ENCODE results near the gene THBS3. TPM values are rescaled to one million over a fixed set of nuclear protein-coding genes. Genes with fewer than 3 reads are reported as not detected.

Gene THBS3
- total RNA-seq, 2 experiments from 2014 or later, result 25.5 to 26.1 TPM

- Mint-ChIP-seq H3K4me1 (ENCODE audit: low read depth) (peaks cover 6% of the 10 kb centered on the region), H3K4me3 (no peak overlapping the region), H3K27ac (no peak overlapping the region), H3K9me3 (no peaks in the 10 kb centered on the region), H3K36me3 (ENCODE audit: low read depth) (peaks cover 8% of the 10 kb centered on the region), H3K27me3 (no peaks in the 10 kb centered on the region)
- no peak for ATAC-seq (ENCODE audit: poor library complexity)
- Histone ChIP-seq H3K4me1 (ENCODE audit: insufficient read depth, low read length) (no peaks in the 10 kb centered on the region), H3K27ac (ENCODE audit: low read depth in 1 of 2, low read length in 2 of 2) (no peak overlapping the region), H3K36me3 (ENCODE audit: insufficient read depth, low read length) (peaks cover 17% of the 10 kb centered on the region), H3K4me3 (ENCODE audit: low read length) (no peak overlapping the region), H3K27me3 (ENCODE audit: control insufficient read depth in 1 of 2, insufficient read depth in 2 of 2, low read length in 2 of 2) (no peaks in the 10 kb centered on the region), H3K9me3 (ENCODE audit: control insufficient read depth in 1 of 2, insufficient read depth in 1 of 2, low read length in 2 of 2) (no peaks in the 10 kb centered on the region)
- DNase-seq, result no peak
- POLR2A ChIA-PET, result no interaction called here
- intact Hi-C loops (cut with DNase I, micrococcal nuclease), result no loop called here
- no peak for TF ChIP-seq CTCF (IDR thresholded peaks at IDR 0.05)
- CTCF ChIA-PET, result interaction anchor here (0.6 kb wide), 1 partner anchor 192 kb away, joined by 4 read pairs; no protein-coding TSS in a partner anchor
These were observed 21.5 kb downstream of the THBS3 start for GRCh38 chr1:155186067-155186793.

GRCh38 chr1:155185783-155186066 lies 22.0 kb downstream of the THBS3 start:
- Mint-ChIP-seq H3K9me3 (no peaks in the 10 kb centered on the region), H3K4me3 (no peak overlapping the region), H3K36me3 (ENCODE audit: low read depth) (peaks cover 8% of the 10 kb centered on the region), H3K4me1 (ENCODE audit: low read depth) (peaks cover 6% of the 10 kb centered on the region), H3K27ac (no peak overlapping the region), H3K27me3 (no peaks in the 10 kb centered on the region)
- no peaks in the 10 kb centered on the region for H3K4me1 ChIP-seq (ENCODE audit: insufficient read depth, low read length)
- H3K4me3 ChIP-seq (ENCODE audit: low read length), result no peak overlapping the region
- no peak overlapping the region for H3K27ac ChIP-seq (ENCODE audit: low read depth in 1 of 2, low read length in 2 of 2)
- H3K27me3 ChIP-seq (ENCODE audit: control insufficient read depth in 1 of 2, insufficient read depth in 2 of 2, low read length in 2 of 2), result no peaks in the 10 kb centered on the region
- TF ChIP-seq CTCF (IDR thresholded peaks at IDR 0.05), result no peak
- ChIA-PET CTCF (no interaction called here), POLR2A (no interaction called here)
- ATAC-seq (ENCODE audit: poor library complexity) (no peak), DNase-seq (no peak)
- peaks cover 18% of the 10 kb centered on the region for H3K36me3 ChIP-seq (ENCODE audit: insufficient read depth, low read length)
- H3K9me3 ChIP-seq (ENCODE audit: control insufficient read depth in 1 of 2, insufficient read depth in 1 of 2, low read length in 2 of 2), result no peaks in the 10 kb centered on the region
- intact Hi-C loops (cut with DNase I, micrococcal nuclease), result no loop called here

- Histone ChIP-seq H3K36me3 (ENCODE audit: insufficient read depth, low read length) (peaks cover 18% of the 10 kb centered on the region), H3K27ac (ENCODE audit: low read depth in 1 of 2, low read length in 2 of 2) (no peak overlapping the region), H3K9me3 (ENCODE audit: control insufficient read depth in 1 of 2, insufficient read depth in 1 of 2, low read length in 2 of 2) (no peaks in the 10 kb centered on the region), H3K4me3 (ENCODE audit: low read length) (no peak overlapping the region), H3K27me3 (ENCODE audit: control insufficient read depth in 1 of 2, insufficient read depth in 2 of 2, low read length in 2 of 2) (no peaks in the 10 kb centered on the region), H3K4me1 (ENCODE audit: insufficient read depth, low read length) (no peaks in the 10 kb centered on the region)
- Mint-ChIP-seq H3K4me1 (ENCODE audit: low read depth) (peaks cover 6% of the 10 kb centered on the region), H3K4me3 (no peak overlapping the region), H3K9me3 (no peaks in the 10 kb centered on the region), H3K27ac (no peak overlapping the region), H3K27me3 (no peaks in the 10 kb centered on the region), H3K36me3 (ENCODE audit: low read depth) (peaks cover 8% of the 10 kb centered on the region)
- no peak for TF ChIP-seq CTCF (IDR thresholded peaks at IDR 0.05)
- intact Hi-C loops (cut with DNase I, micrococcal nuclease), result no loop called here
- ATAC-seq (ENCODE audit: poor library complexity) (no peak), DNase-seq (peak in 2 of 14 experiments; percentile 57 to 66)
- ChIA-PET POLR2A (interaction anchor here (1.6 kb wide), 1 partner anchor 10 kb away, joined by 5 read pairs; no protein-coding TSS in a partner anchor), CTCF (no interaction called here)
These were observed 22.6 kb downstream of the THBS3 start for GRCh38 chr1:155184835-155185782.
